GM21381 (cell line): ENCODE data around the gene PDLIM3.
"Not testable (repeated sequence)": the region's sequence is repeated elsewhere in the genome, so short reads cannot be mapped to it uniquely, and the experiment has no call there.

Experiments used
- ATAC-seq: cut with Tn5 transposase; IDR thresholded peaks from one replicate; pipeline ENCODE4 v1.9.1; 2021; ENCODE audit warnings: mild to moderate bottlenecking, moderate library complexity; ENCODE audit not compliant: unreplicated experiment

Gene PDLIM3

DNA sequence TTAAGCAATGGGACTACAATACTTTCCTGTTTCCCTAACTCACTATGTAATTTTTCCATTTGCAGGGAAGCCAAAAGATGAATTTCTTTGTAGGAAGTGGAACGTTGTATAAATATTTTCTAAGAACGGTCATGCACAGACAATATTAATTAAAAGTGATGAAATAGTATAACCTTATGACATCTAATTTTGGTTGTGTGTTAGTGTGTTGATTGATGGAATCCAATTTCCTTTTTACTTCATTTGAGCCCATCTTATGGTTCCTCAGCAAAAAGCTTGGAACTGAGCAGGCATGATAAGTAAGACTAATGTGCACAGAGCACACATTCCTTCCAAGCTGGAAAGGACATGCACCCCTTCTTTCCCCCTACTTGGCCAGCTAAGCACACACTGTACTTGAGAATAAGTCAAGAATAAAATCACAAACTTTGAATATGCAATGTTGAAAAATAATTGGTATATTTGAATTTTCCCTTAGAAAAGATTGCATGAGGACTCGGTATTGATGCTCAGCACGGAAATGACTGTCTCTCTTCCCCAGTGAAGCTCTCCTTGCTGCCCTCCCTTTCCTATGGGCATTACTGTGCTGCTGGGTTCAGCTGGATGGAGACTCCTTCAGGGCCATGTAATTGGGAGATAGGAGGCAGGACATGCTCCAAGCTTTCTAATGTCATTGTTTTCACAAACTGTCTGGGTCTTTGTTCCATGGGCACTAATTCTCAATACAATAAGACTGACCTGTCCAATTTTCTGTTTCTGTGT is 19.2 kb upstream of the PDLIM3 start:
- no peak for ATAC-seq

DNA sequence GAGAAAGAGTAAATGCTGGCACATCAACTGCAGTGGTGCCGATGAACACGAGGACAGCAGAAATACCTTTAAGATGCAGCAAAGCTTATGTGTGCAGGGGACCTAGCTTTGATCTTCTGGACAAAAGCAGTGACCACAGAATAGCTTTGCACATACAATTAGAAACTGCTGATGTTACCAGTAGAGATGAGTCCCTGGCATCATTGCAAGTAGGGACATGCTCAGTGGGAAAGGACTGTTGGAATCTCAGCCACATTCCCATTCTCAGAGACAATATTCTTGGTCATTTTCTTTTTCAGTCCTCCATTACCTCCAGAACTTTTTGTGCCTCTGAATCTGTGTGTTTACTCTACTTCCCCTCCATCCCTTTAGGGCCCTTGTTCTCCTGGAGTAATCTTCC is 16.9 kb upstream of the PDLIM3 start:
- ATAC-seq, result no peak

DNA sequence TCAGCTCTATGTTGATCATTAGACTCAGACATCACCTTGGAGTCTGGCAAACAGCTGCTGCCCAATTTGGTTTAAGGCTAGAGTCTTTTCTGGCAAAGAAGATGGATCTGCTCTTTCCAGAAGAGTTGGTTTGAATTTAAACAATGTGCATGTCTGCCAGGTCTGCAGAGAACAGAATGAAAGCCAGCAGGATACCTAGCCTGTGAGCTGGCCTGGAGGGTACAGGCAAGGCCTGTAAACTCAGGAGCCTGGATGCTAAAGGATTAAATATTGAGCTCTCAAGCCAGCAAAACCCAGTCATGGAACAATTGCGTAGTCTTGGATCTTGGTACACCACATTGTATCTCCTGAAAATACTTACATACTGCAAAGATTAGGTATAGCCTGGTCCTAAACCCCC is 15.6 kb upstream of the PDLIM3 start:
- ATAC-seq, result no peak

DNA sequence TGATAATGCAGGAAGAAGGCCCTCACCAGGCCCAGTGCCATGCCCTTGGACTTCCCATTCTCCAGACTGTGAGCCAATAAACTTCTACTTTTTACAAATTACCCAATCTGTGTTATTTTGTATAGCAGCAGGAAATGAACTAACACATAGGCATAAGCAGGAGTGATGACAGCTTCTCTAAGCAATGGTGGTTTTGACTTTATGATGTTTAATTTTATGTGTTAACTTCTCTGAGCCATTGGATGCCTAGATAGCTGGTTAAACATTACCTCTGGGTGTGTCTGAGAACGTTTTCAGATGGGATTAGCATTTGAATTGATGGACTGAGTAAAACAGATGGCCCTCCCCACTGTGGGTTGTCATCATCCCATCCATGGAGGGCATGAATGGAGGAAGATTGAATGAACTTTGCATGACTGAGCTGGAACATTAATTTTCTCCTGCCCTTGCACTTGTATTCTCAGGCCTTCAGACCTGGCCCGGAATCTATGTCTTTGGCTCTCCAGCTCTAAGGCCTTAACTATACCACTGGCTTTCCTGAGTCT is 13.9 kb upstream of the PDLIM3 start:
- ATAC-seq, result no peak

DNA sequence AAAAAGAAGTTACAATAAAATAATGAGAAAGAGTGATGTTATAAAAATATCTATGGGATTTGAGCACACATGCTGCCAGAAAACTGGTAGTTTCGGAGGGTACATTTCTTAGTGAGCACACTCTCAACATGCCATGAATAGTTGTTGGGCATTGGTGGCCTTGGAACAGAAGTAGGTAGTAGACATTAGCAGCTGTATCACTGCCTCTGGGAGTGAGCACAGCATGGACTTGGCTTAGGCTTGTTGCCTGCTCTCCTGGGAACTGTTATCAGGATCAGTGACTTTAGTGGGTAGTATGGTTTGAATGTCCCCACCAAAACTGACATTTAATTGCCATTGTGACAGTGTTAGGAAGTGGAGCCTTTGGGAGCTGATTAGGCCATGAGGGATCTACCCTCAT is 13.3 kb upstream of the PDLIM3 start:
- no peak for ATAC-seq

DNA sequence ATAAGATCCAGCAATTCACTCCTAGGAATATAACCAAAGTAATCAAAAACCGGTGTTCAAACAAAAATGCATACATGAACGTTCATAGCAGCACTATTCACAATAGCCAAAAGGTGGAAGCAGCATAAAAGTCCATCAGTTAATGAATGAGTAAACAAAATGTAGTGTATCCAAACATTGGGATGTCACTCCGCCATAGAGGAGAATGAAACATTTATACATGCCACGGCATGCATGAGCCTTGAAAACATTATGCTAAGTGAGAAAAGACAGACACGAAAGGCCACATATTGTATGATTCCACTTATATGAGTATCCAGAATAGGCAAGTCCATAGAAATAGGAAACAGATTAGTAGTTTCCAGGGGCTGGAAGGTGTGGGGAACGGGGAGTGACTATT is 11.0 kb upstream of the PDLIM3 start:
- ATAC-seq, result no peak

DNA sequence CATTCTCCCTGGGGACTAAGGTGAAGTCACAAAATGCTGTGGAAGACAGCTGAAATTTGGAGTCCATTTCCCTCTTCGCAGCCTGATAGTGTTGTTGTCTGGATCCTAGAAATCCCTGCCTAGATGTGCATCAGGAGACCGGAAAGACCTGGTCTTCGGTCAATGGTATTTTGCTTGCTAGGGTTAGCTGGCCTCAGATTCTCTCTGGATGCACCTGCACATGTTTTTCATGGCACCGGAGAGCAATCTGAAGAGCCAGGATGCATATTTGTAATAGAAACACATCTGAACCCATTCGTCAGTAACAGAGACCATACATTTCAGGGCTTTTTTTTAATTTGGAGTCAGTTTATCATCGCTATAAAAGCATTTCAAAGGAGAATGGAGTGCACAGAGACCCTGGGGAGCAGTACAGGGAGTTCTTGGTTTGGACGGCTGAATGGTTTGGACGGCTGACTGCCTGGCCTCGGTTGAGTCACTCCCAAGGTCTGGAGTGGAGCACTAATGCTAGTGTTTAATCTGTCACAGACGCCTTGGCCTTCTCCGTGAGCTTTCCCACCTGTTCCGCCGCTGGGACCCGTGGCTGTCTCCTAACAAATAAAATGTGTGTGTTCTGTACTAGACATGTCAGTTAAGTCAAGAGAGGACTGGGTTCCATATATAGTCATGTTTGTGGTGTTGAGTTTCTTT is 7.5 kb upstream of the PDLIM3 start:
- ATAC-seq, result no peak

DNA sequence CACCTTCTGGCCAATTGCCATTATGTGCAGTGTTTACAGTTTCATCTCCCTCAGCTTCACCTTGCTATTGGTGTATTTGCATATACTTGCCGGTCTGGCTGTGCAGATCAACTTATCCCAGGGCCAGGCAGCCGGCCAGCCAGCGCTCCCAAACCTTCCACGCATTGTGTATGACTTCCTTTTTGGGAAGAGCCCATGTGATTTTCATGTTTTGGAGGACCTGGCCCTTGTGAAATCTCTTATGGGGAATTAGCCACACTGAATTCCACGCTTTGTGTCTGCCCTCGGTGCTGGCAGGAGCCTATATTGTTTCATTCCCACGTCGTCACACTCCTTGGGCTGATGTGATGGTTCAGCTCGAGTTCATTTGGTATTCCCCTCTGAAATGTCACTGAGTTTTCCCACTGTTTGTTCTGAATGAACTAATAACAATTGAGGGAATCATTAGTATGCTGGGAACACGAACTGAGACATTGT is 6.0 kb upstream of the PDLIM3 start:
- no peak for ATAC-seq

DNA sequence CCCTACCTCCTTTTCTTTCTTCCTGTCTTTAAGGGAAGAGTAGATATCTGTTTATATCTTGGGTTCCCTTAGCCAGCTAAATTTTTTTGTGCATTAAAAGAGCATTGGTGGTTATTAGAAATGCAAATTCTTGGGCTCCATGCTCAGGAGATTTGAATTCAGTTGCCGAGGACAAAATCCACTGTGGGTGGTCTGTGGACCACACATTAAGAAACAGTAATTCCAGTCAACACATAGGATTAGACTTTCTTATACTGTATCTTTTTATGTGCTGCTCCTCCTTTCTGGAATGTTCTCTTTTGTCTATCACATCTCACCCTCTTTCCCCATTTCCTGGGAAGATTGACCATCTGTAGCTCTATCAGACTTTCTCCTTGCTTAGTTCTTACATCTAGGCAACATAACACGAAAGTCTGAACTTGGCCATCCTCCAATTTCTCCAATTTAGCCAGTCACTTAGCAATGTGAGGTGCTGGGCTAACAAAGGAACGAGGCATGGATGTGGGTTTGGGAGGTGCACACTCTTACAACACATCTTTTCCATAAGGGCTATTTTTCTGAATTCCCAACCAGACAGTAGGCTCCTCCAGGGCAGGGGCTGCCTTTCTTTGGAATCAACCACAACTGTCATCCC is 5.3 kb upstream of the PDLIM3 start:
- ATAC-seq, result no peak

DNA sequence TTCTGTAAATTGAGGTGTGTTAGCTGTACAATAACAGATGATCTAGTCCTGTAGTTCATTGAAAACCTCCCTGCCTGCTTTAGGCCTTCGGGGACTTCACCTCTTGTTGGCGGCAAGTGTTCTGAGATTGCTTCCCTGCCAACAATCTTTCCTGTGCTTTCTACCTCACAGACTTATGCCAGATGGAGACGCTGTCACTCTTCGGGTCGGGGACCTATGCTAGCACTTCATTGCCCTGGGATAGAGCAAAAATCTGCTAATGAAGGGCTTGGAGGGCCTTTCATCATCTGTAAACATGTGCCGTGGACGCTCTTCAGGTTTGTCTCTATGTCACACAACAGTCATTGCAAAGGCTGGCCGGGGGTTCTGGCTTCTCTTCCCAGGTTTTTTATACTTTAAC is 4.7 kb upstream of the PDLIM3 start:
- no peak for ATAC-seq

DNA sequence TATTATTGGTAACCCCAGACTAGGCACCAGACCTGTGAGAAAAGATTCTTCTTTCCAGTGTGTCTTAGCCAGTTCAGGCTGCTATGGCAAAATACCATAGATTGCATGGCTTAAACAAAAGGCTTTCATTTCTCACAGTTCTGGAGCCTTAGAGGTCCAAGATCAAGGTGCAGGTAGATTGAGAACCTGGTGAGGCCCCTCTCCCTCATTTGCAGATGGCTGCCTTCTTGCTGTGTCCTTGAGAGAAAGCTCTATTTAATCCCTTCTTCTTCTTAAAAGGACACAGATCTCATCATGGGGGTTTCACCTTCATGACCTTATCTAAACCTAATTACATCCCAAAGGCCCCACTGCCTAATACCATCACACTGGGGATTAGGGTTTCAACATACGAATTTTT is 3.5 kb upstream of the PDLIM3 start:
- no peak for ATAC-seq

DNA sequence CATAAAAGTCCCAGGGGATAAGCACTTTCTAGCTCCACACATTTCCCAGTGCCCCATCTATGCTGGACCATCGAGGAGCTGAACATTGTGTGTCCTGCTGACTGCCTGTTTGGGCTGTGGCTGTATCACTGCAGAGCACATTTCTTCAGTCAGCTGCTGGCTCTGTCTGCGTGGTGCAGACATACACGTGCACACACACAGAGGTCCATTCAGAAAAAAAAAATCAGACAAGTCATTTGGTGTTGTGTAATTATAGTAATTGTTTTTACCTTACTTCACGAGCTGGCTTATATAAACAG is 1.1 kb upstream of the PDLIM3 start:
- ATAC-seq, result no peak

DNA sequence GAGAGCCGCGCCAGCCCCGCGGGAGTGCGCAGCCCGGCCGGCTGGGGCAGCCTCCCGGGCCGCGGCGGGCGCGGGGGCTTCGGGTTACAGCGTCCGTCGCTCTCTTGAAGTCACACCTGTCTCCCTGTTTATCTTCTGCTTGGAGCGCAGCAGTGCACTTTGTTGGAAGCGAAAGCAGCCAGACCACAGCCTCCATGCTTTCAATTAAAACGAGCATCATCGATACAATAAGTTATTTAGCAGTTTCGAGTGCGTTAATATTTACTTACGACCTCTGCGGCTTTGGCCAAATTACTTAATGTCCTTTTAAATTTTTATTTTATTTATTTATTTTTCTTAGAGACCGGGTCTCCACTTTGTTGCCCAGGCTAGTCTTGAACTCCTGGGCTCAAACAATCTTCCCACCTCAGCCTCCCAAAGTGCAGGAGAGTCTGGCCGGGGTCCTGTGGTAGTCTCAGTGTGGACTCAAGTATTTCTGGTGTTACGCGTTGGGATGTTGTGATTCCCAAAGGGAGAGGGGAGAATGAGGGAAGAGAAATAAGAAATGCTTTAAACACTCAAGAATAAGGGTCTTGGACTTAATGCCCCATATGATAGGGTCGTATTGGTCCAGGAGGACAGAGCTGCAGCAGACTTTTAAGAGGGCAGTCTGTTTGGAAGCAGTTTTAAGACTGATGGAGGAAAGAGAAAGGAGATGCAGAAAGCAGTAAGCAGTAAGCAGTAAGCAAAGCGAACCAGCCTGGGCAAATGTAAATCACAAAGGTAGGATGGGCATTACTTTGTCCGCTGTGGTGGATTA is 504 bp upstream of the PDLIM3 start:
- ATAC-seq, result no peak

DNA sequence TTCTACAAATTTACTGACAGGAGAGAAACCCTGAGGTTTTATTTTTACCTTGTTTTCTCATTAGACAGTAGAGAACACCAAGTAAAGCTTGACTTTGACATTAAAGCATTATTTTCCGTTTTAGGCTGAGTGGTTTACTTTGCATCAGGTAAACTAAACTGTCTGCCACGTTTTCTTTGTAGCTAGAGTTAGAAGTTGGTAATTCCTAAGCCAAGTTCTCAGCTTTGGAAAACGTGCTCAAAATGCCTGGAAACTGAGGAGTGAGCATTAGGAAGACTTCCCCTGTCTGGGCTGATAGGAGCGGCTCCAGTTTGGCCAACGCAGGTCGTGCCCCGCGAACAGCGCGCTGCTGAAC is 819 bp downstream of the PDLIM3 start:
- ATAC-seq, result no peak

DNA sequence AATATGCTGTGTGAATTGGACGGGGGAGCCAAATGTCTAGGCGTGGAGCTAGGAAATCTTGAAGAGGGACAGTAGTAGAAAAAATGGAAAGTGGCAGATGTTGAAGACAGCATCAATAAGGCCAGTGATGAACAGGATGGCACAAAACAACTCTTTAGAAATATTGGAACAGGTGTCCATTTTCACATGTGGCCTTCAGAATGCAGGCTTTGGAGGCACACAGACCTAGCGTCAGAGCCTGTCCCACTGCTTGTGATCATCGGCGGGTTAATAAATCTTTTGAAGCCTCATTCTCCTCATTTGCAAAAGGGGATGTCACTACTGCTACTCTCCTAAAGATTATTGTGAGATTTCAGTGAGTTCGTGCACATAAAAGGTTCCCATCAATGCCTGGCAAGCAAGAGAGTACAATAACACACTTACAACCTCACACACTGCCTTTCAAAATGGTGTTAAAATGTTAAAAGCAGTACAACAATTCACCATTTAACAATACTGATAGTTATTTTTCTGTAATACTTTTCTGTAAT is 2.4 kb downstream of the PDLIM3 start:
- ATAC-seq, result no peak

DNA sequence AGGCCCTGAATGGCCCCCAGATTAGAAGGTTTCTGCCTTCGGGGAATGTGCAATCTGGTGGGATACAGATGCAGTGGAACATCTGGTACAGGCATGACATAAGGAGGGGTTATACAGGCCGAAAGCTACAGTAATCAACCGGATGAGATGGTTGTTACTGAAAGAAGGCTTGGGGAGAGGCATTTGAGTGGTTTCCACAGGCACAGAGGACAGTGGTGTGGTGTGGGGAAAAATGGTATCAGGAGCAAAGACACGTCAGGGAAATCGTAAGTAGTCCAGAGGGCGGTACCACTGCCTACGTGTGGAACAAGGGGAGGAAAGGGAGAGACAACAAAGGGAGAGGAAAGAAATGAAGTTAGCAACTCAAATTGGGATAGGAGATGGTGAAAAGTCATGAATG is 3.0 kb downstream of the PDLIM3 start:
- ATAC-seq, result no peak

DNA sequence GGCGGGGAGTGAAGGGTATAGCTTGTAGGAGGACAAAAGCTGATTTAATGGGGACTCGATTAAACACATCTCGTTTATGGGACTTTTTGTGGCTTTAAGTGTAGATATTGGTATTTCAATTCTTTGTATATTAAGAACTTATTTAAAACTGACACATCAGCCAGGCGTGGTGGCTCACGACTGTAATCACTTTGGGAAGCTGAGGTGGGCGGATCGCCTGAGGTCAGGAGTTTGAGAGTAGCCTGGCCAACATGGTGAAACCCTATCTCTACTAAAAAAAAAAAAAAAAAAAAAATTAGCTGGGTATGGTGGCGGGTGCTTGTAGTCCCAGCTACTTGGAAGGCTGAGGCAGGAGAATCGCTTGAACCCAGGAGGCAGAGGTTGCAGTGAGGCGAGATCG is 3.7 kb downstream of the PDLIM3 start:
- not testable (repeated sequence) for ATAC-seq

DNA sequence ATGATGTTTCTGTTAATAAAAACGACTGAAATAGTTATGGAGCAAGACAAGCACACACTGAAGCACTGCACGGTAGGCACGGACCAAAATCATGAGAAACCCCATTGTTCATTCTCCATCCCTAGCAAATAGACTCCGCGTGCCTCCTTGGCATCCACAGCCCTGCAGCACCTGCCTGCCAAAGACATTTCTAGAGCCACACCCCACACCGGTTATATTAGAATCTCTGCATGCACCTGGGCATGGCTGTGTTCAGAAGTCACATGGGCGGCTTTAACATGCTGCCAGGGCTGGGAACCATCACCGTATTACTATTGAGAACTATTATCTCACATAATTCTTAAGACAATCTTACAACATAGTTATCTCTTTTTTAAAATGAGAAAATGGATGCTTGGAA is 5.9 kb downstream of the PDLIM3 start:
- ATAC-seq, result no peak

DNA sequence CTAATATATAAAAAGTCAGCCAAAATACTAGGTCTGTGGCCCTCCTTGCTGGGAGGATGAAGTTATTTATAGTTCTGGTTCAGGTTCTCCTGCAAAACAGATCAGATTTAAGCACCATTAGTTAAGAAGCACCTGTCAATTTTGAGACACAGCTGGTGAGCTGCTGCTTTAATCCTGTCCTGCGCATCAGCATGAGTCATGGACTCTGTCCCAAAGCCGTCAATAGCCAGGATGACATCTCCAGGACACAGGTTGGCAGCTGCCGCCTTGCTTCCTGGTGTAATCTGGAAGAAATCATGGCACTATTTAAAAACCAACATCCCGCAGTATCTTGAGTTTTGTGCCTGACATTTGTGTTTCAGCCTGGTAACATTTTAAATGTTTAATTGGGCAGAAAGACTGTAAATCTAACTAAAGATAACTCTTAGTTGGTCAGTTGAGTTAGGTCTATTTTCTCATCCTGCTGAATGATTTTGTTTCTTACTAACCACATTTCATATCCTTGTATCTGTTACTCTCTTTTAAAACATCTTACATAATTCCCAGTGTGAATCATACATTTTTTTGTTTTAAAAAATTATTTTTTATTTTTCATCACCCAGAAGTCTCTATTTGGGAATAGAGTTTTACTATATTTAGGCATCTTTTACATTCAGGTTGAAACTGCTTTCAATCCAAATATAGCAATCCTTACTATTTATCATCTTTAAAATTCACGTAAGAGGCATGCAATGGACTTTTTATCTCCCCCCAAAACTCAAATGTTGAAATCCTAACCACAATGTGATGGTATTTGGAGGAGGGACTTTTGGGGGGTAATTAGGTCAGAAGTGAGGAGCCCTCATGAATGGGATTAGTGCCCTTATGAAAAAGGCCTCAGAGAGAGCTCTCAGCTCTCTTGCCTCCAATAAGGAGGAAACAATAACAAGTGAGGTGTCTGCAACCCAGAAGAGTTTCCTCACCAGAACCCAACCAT is 10.1 kb downstream of the PDLIM3 start:
- no peak for ATAC-seq

DNA sequence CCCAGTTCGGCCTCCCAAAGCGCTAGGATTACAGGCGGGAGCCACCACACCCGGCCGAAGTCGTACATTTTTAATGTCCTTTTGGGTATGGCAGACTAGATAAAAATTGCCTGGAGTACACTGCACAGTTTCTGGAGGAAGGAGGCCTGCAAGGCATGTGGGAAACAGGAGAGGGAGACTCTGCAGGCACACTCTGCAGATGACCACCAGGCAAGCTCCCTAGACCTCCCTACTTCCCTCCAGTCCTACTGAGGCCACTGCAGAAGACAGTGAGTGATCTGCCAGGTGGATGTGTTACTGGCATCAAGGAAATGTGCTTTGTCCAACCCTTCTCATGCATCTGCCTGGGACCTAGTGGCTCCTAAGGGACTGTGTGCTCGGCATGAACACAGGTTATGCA is 11.4 kb downstream of the PDLIM3 start:
- no peak for ATAC-seq
